Caco-2 (cell line): ENCODE measurements around the gene ADA. TPM values are rescaled to one million over a fixed set of nuclear protein-coding genes. Genes with fewer than 3 reads are reported as not detected.

ENCODE experiments used
- BruUV-seq: library from RNA; stranded (reverse); fragments of 400-500 nt; replicated peaks from 2 replicates; lab custom pipeline; 2021; lab: Mats Ljungman, UMichigan
- CTCF ChIA-PET: fragments of 300-600 bp; sonication (Branson Sonifier 250); formaldehyde crosslinking; loops from one replicate; lab custom pipeline; 2022; ENCODE audit warnings: antibody characterized with exemption; lab: Charles Lee
- POLR2A ChIA-PET: fragments of 300-600 bp; sonication (Branson Sonifier 250); formaldehyde crosslinking; loops from one replicate; lab custom pipeline; 2022; ENCODE audit warnings: antibody characterized with exemption; lab: Charles Lee
- DNase-seq, 2 experiments: peaks; one replicate each; pipeline versions ENCODE4 v3.0.0 to v3.0.0-alpha.2; 2020 to 2022
- H3K27me3 ChIP-seq: replicated peaks from 2 replicates; pipeline ENCODE4 v1.6.0; 2011; ENCODE audit warnings: low read length; ENCODE audit not compliant: control insufficient read depth, insufficient read depth
- H3K36me3 ChIP-seq: 2 replicates; pipeline ENCODE4 v1.5.1; 2011; ENCODE audit warnings: low read length; ENCODE audit not compliant: control insufficient read depth, insufficient read depth
- H3K4me1 ChIP-seq: fragments of 250-450 bp; sonication (Bioruptor Pico); 2 replicates; pipeline ENCODE4 v1.5.1; 2020; ENCODE audit warnings: mild to moderate bottlenecking
- H3K4me3 ChIP-seq: 2 replicates; pipeline ENCODE4 v1.5.1; 2011; ENCODE audit warnings: low read depth, mild to moderate bottlenecking, control low read depth, low read length
- H3K9me3 ChIP-seq: fragments of 250-450 bp; sonication (Bioruptor Pico); 2 replicates; pipeline ENCODE4 v1.5.1; 2020; ENCODE audit warnings: mild to moderate bottlenecking, moderate library complexity
- H3K27ac Mint-ChIP-seq: one replicate; pipeline ENCODE4 v1.8.0; 2022; ENCODE audit warnings: mixed read lengths; ENCODE audit not compliant: unreplicated experiment
- H3K27me3 Mint-ChIP-seq: one replicate; pipeline ENCODE4 v1.8.0; 2022; ENCODE audit warnings: mixed read lengths; ENCODE audit not compliant: insufficient read depth, unreplicated experiment
- H3K36me3 Mint-ChIP-seq: one replicate; pipeline ENCODE4 v1.8.0; 2022; ENCODE audit warnings: mild to moderate bottlenecking, mixed read lengths; ENCODE audit not compliant: insufficient read depth, unreplicated experiment
- H3K4me1 Mint-ChIP-seq: one replicate; pipeline ENCODE4 v1.8.0; 2022; ENCODE audit warnings: low read depth, mixed read lengths; ENCODE audit not compliant: unreplicated experiment
- H3K4me3 Mint-ChIP-seq: one replicate; pipeline ENCODE4 v1.8.0; 2022; ENCODE audit warnings: mild to moderate bottlenecking, moderate library complexity, mixed read lengths; ENCODE audit not compliant: unreplicated experiment
- H3K9me3 Mint-ChIP-seq: one replicate; pipeline ENCODE4 v1.8.0; 2022; ENCODE audit warnings: mixed read lengths; ENCODE audit not compliant: unreplicated experiment
- intact Hi-C: fragments of 100-400 bp; cut with micrococcal nuclease; formaldehyde crosslinking; loops from one replicate; pipeline ENCODE4 v1.10.0; 2022; ENCODE audit not compliant: unreplicated experiment
- total RNA-seq: library from RNA; stranded (reverse); gene quantifications from 2 replicates; pipeline ENCODE4 v1.2.3, GENCODE V29; 2022
- TF ChIP-seq, protein P1 (sequence below), 2 experiments: fragments of 200-600 bp in 1 of 2; IDR thresholded peaks; 1 replicate in 1 of 2; 2 replicates in 1 of 2; pipeline versions ENCODE4 v1.5.1 to v1.8.0; 2011 to 2022; ENCODE audit warnings: antibody characterized with exemption in 1 of 2, control low read depth in 1 of 2, inconsistent platforms in 1 of 2, low read depth in 1 of 2, low read length in 1 of 2, mild to moderate bottlenecking in 1 of 2, moderate library complexity in 1 of 2; ENCODE audit not compliant: insufficient read depth in 1 of 2, severe bottlenecking in 1 of 2, unreplicated experiment in 1 of 2

Gene ADA
- total RNA-seq, 1 experiment from 2014 or later, result 21.1 TPM

DNA sequence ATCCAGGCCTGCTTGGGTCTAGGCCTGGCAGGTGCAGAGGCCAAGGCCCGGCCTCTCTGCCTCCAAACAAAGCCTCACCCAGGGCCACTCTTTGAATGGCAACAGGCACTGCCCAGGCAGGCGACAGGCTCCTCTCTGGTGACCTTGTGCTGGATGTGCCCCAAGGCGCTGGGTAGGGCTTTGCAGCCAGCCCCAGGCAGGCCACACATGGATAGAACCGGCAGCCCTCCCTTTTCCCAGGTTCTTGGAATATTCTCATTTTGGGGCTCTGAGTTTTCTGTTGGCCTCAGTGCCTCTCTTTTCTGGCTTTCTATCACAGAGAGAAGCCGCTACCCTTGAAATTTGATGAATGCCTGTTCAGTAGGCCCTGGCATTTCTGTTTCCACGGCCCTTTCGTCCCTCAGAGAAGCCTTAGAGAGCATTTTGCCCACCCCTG, 50.2 kb downstream of the ADA start:
- no peak for DNase-seq
- ChIA-PET CTCF (no interaction called here), POLR2A (interaction anchor here (0.5 kb wide), 1 partner anchor 472 kb away, joined by 3 read pairs; no protein-coding TSS in a partner anchor)
- Histone ChIP-seq H3K4me1 (no peaks in the 10 kb centered on the region; the same call in 1 of the 2 replicates), H3K27me3 (no peaks in the 10 kb centered on the region), H3K9me3 (no peaks in the 10 kb centered on the region), H3K4me3 (no peak overlapping the region), H3K36me3 (no peaks in the 10 kb centered on the region)
- Mint-ChIP-seq H3K9me3 (no peaks in the 10 kb centered on the region), H3K27ac (no peak overlapping the region), H3K4me3 (no peak overlapping the region), H3K27me3 (no peaks in the 10 kb centered on the region), H3K36me3 (no peaks in the 10 kb centered on the region), H3K4me1 (no peaks in the 10 kb centered on the region)
- no TSS peak for BruUV-seq
- intact Hi-C loops, result no loop called here
- TF ChIP-seq, protein P1, sequence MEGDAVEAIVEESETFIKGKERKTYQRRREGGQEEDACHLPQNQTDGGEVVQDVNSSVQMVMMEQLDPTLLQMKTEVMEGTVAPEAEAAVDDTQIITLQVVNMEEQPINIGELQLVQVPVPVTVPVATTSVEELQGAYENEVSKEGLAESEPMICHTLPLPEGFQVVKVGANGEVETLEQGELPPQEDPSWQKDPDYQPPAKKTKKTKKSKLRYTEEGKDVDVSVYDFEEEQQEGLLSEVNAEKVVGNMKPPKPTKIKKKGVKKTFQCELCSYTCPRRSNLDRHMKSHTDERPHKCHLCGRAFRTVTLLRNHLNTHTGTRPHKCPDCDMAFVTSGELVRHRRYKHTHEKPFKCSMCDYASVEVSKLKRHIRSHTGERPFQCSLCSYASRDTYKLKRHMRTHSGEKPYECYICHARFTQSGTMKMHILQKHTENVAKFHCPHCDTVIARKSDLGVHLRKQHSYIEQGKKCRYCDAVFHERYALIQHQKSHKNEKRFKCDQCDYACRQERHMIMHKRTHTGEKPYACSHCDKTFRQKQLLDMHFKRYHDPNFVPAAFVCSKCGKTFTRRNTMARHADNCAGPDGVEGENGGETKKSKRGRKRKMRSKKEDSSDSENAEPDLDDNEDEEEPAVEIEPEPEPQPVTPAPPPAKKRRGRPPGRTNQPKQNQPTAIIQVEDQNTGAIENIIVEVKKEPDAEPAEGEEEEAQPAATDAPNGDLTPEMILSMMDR (IDR thresholded peaks at IDR 0.05; ENCODE audit: insufficient read depth in 1 of 2, low read depth in 1 of 2, low read length in 1 of 2, severe bottlenecking in 1 of 2, unreplicated experiment in 1 of 2), result no peak

GRCh38 chr20:44600758-44601201, 50.7 kb downstream of the ADA start:
- Mint-ChIP-seq H3K27ac (no peak overlapping the region), H3K36me3 (no peaks in the 10 kb centered on the region), H3K27me3 (no peaks in the 10 kb centered on the region), H3K4me3 (no peak overlapping the region), H3K9me3 (no peaks in the 10 kb centered on the region), H3K4me1 (no peaks in the 10 kb centered on the region)
- Histone ChIP-seq H3K27me3 (no peaks in the 10 kb centered on the region), H3K4me3 (no peak overlapping the region), H3K9me3 (no peaks in the 10 kb centered on the region), H3K36me3 (no peaks in the 10 kb centered on the region), H3K4me1 (no peaks in the 10 kb centered on the region; the same call in 1 of the 2 replicates)
- POLR2A ChIA-PET, result interaction anchor here (0.5 kb wide), 2 partner anchors 47 to 471 kb away, joined by 3 read pairs; no protein-coding TSS in a partner anchor
- BruUV-seq, result no TSS peak
- TF ChIP-seq, protein P1 (IDR thresholded peaks at IDR 0.05; ENCODE audit: insufficient read depth in 1 of 2, low read depth in 1 of 2, low read length in 1 of 2, severe bottlenecking in 1 of 2, unreplicated experiment in 1 of 2), result no peak
- intact Hi-C loops, result no loop called here
- DNase-seq, result no peak
- CTCF ChIA-PET, result interaction anchor here (0.9 kb wide), 1 partner anchor 384 kb away, joined by 3 read pairs; no protein-coding TSS in a partner anchor

- POLR2A ChIA-PET, result interaction anchor here (0.5 kb wide), 1 partner anchor 47 kb away, joined by 3 read pairs; no protein-coding TSS in a partner anchor
- H3K36me3 Mint-ChIP-seq, result no peaks in the 10 kb centered on the region
- Histone ChIP-seq H3K9me3 (no peaks in the 10 kb centered on the region), H3K4me1 (no peaks in the 10 kb centered on the region; the same call in 1 of the 2 replicates), H3K36me3 (no peaks in the 10 kb centered on the region), H3K27me3 (no peaks in the 10 kb centered on the region), H3K4me3 (no peak overlapping the region)
- intact Hi-C loops, result no loop called here
- H3K4me1 Mint-ChIP-seq, result no peaks in the 10 kb centered on the region
- BruUV-seq, result no TSS peak
- H3K9me3 Mint-ChIP-seq, result no peaks in the 10 kb centered on the region
- H3K4me3 Mint-ChIP-seq, result no peak overlapping the region
- no peak for DNase-seq
- no peak overlapping the region for H3K27ac Mint-ChIP-seq
- TF ChIP-seq, protein P1 (IDR thresholded peaks at IDR 0.05; ENCODE audit: insufficient read depth in 1 of 2, low read depth in 1 of 2, low read length in 1 of 2, severe bottlenecking in 1 of 2, unreplicated experiment in 1 of 2), result no peak
- no peaks in the 10 kb centered on the region for H3K27me3 Mint-ChIP-seq
- CTCF ChIA-PET, result interaction anchor here (0.9 kb wide), 1 partner anchor 383 kb away, joined by 3 read pairs; no protein-coding TSS in a partner anchor
These were observed 51.2 kb downstream of the ADA start for GRCh38 chr20:44600301-44600700.
